NCI-H1436 treated with DMSO at 0.1 percent for 48 hours (cell line): Measurements from ENCODE around the gene IREB2.
"Not testable (repeated sequence)": the region's sequence is repeated elsewhere in the genome, so short reads cannot be mapped to it uniquely, and the experiment has no call there.

ENCODE experiments used
- DNase-seq: peaks from one replicate; lab custom pipeline; 2025; lab: John Stamatoyannopoulos, UW

Gene IREB2

GRCh38 chr15:78479650-78480049, 41.6 kb downstream of the IREB2 start:
- DNase-seq, result no peak

GRCh38 chr15:78481917-78482316, 43.9 kb downstream of the IREB2 start:
- no peak for DNase-seq

- DNase-seq, result no peak
Measured at GRCh38 chr15:78492872-78493271, 54.9 kb downstream of the IREB2 start.

GRCh38 chr15:78501857-78502256, 63.8 kb downstream of the IREB2 start:
- DNase-seq, result no peak

- DNase-seq, result no peak
Measured at GRCh38 chr15:78502641-78503040, 64.6 kb downstream of the IREB2 start.

GRCh38 chr15:78506971-78507830, 69.2 kb downstream of the IREB2 start, which contains the start of gene HYKK:
Gene HYKK (plus strand): TSS chr15:78507577. CDS start chr15:78513089, 5,512 bp downstream.
- peak; percentile 93 for DNase-seq

GRCh38 chr15:78507831-78508160, 69.8 kb downstream of the IREB2 start:
- DNase-seq, result no peak

GRCh38 chr15:78508272-78508671, 70.3 kb downstream of the IREB2 start:
- no peak for DNase-seq

- DNase-seq, result no peak
Measured at GRCh38 chr15:78509726-78510312, 71.8 kb downstream of the IREB2 start.

- not testable (repeated sequence) for DNase-seq
Measured at GRCh38 chr15:78520035-78520434, 82.0 kb downstream of the IREB2 start.

GRCh38 chr15:78524230-78524629, 86.2 kb downstream of the IREB2 start:
- DNase-seq, result no peak

GRCh38 chr15:78527325-78527724, 89.3 kb downstream of the IREB2 start:
- no peak for DNase-seq

- no peak for DNase-seq
Measured at GRCh38 chr15:78533331-78533730, 95.3 kb downstream of the IREB2 start.

GRCh38 chr15:78536134-78536533, 98.1 kb downstream of the IREB2 start:
- DNase-seq, result no peak

- DNase-seq, result no peak
Measured at GRCh38 chr15:78537266-78537905, 99.4 kb downstream of the IREB2 start.

GRCh38 chr15:78538358-78538757, 100.3 kb downstream of the IREB2 start:
- no peak for DNase-seq

GRCh38 chr15:78539464-78540140, 101.6 kb downstream of the IREB2 start:
- DNase-seq, result not testable (repeated sequence)

- peak; percentile 24 for DNase-seq
Measured at GRCh38 chr15:78540141-78540870, 102.3 kb downstream of the IREB2 start, which contains the start of gene PSMA4. Gene PSMA4 (plus strand): TSS chr15:78540444. CDS start chr15:78541928, 1,484 bp downstream.

GRCh38 chr15:78540871-78541743, 103.1 kb downstream of the IREB2 start:
- DNase-seq, result no peak

- DNase-seq, result no peak
Measured at GRCh38 chr15:78541744-78542034, 103.7 kb downstream of the IREB2 start.

- no peak for DNase-seq
Measured at GRCh38 chr15:78542647-78543046, 104.6 kb downstream of the IREB2 start.
